Measurements from ENCODE around the gene PCSK9. TPM values are rescaled to one million over a fixed set of nuclear protein-coding genes. Genes with fewer than 3 reads are reported as not detected.
A peak's percentile ranks its signal among the peaks of the same experiment; 100 is the strongest.

PCSK9 gene
- total RNA-seq, 1 donor from 2014 or later = 1.4 TPM

GRCh38 chr1:55037733-55038551, 1.4 kb upstream of the PCSK9 start:
- Histone ChIP-seq H4K20me1 (ENCODE audit: insufficient read depth, low read length) (no peaks in the 10 kb centered on the region), H3K36me3 (ENCODE audit: insufficient read depth, low read length) (no peaks in the 10 kb centered on the region), H3K9me3 (ENCODE audit: insufficient read depth, low read depth, low read length) (no peaks in the 10 kb centered on the region), H3K4me2 (ENCODE audit: low read length) (no peak overlapping the region), H3K27me3 (ENCODE audit: insufficient read depth, low read length) (peaks cover 89% of the 10 kb centered on the region), H3K9ac (ENCODE audit: low read length) (no peak overlapping the region), H3K4me1 (ENCODE audit: insufficient read depth, low read length) (peaks cover 10% of the 10 kb centered on the region), H3K27ac (ENCODE audit: low read depth, low read length) (no peak overlapping the region), H2AFZ (ENCODE audit: low read depth, low read length) (no peak overlapping the region), H3K79me2 (ENCODE audit: insufficient read depth, low read length) (no peaks in the 10 kb centered on the region), H3K4me3 (ENCODE audit: insufficient read depth, low read depth, low read length) (no peak overlapping the region)
- TF ChIP-seq EZH2 (IDR thresholded peaks at IDR 0.05; ENCODE audit: insufficient read depth, low read length) (no peak), CTCF (IDR thresholded peaks at IDR 0.05; ENCODE audit: insufficient read depth, low read depth, low read length) (no peak)
- Mint-ChIP-seq H3K4me3 (ENCODE audit: unreplicated experiment) (no peak overlapping the region), H3K27me3 (ENCODE audit: low read depth, unreplicated experiment) (peaks cover 72% of the 10 kb centered on the region), H3K27ac (ENCODE audit: unreplicated experiment) (peak overlapping the region; percentile 37), H3K4me1 (ENCODE audit: low read depth, unreplicated experiment) (peaks cover 2% of the 10 kb centered on the region), H3K9me3 (ENCODE audit: unreplicated experiment) (no peaks in the 10 kb centered on the region), H3K36me3 (ENCODE audit: low read depth, unreplicated experiment) (peaks cover 6% of the 10 kb centered on the region)
- DNase-seq (ENCODE audit: low read depth) (no peak), FAIRE-seq (no peak)

GRCh38 chr1:55038552-55038838, 853 bp upstream of the PCSK9 start:
- H3K27me3 ChIP-seq (ENCODE audit: insufficient read depth, low read length) = peaks cover 88% of the 10 kb centered on the region
- TF ChIP-seq CTCF (IDR thresholded peaks at IDR 0.05; ENCODE audit: insufficient read depth, low read depth, low read length) (no peak), EZH2 (IDR thresholded peaks at IDR 0.05; ENCODE audit: insufficient read depth, low read length) (no peak)
- peaks cover 10% of the 10 kb centered on the region for H3K4me1 ChIP-seq (ENCODE audit: insufficient read depth, low read length)
- H3K27ac Mint-ChIP-seq (ENCODE audit: unreplicated experiment) = no peak overlapping the region
- peaks cover 2% of the 10 kb centered on the region for H3K4me1 Mint-ChIP-seq (ENCODE audit: low read depth, unreplicated experiment)
- peaks cover 68% of the 10 kb centered on the region for H3K27me3 Mint-ChIP-seq (ENCODE audit: low read depth, unreplicated experiment)
- no peaks in the 10 kb centered on the region for H3K36me3 ChIP-seq (ENCODE audit: insufficient read depth, low read length)
- no peak for FAIRE-seq
- peaks cover 2% of the 10 kb centered on the region for H3K36me3 Mint-ChIP-seq (ENCODE audit: low read depth, unreplicated experiment)
- H3K79me2 ChIP-seq (ENCODE audit: insufficient read depth, low read length) = no peaks in the 10 kb centered on the region
- H3K4me3 ChIP-seq (ENCODE audit: insufficient read depth, low read depth, low read length) = no peak overlapping the region
- no peaks in the 10 kb centered on the region for H3K9me3 ChIP-seq (ENCODE audit: insufficient read depth, low read depth, low read length)
- H3K4me2 ChIP-seq (ENCODE audit: low read length) = no peak overlapping the region
- H3K4me3 Mint-ChIP-seq (ENCODE audit: unreplicated experiment) = no peak overlapping the region
- no peak overlapping the region for H3K9ac ChIP-seq (ENCODE audit: low read length)
- H2AFZ ChIP-seq (ENCODE audit: low read depth, low read length) = no peak overlapping the region
- DNase-seq (ENCODE audit: low read depth) = no peak
- H3K27ac ChIP-seq (ENCODE audit: low read depth, low read length) = no peak overlapping the region
- no peaks in the 10 kb centered on the region for H4K20me1 ChIP-seq (ENCODE audit: insufficient read depth, low read length)
- no peaks in the 10 kb centered on the region for H3K9me3 Mint-ChIP-seq (ENCODE audit: unreplicated experiment)

- TF ChIP-seq CTCF (IDR thresholded peaks at IDR 0.05; ENCODE audit: insufficient read depth, low read depth, low read length) = no peak
- Histone ChIP-seq H3K27ac (ENCODE audit: low read depth, low read length) (no peak overlapping the region), H3K4me1 (ENCODE audit: insufficient read depth, low read length) (peaks cover 10% of the 10 kb centered on the region), H2AFZ (ENCODE audit: low read depth, low read length) (no peak overlapping the region), H3K9ac (ENCODE audit: low read length) (no peak overlapping the region), H3K4me3 (ENCODE audit: insufficient read depth, low read depth, low read length) (peak overlapping the region; percentile 5), H4K20me1 (ENCODE audit: insufficient read depth, low read length) (no peaks in the 10 kb centered on the region), H3K9me3 (ENCODE audit: insufficient read depth, low read depth, low read length) (no peaks in the 10 kb centered on the region), H3K79me2 (ENCODE audit: insufficient read depth, low read length) (no peaks in the 10 kb centered on the region), H3K4me2 (ENCODE audit: low read length) (peak overlapping the region; percentile 81), H3K27me3 (ENCODE audit: insufficient read depth, low read length) (peaks cover 84% of the 10 kb centered on the region), H3K36me3 (ENCODE audit: insufficient read depth, low read length) (no peaks in the 10 kb centered on the region)
- Mint-ChIP-seq H3K4me3 (ENCODE audit: unreplicated experiment) (peak overlapping the region; percentile 47), H3K36me3 (ENCODE audit: low read depth, unreplicated experiment) (peaks cover 2% of the 10 kb centered on the region), H3K4me1 (ENCODE audit: low read depth, unreplicated experiment) (peaks cover 2% of the 10 kb centered on the region), H3K9me3 (ENCODE audit: unreplicated experiment) (no peaks in the 10 kb centered on the region), H3K27ac (ENCODE audit: unreplicated experiment) (no peak overlapping the region), H3K27me3 (ENCODE audit: low read depth, unreplicated experiment) (peaks cover 70% of the 10 kb centered on the region)
- FAIRE-seq (no peak), DNase-seq (ENCODE audit: low read depth) (no peak)
These were observed 390 bp upstream of the PCSK9 start for GRCh38 chr1:55038974-55039341.
